Endothelial cell of umbilical vein (primary cell): Measurements from ENCODE around the gene CFAP126.

Source experiments
- CTCF ChIP-seq, 2 donors: IDR thresholded peaks; 1 replicate in 1 of 2; 2 replicates in 1 of 2; pipeline ENCODE4 v1.5.1; 2011; ENCODE audit warnings: low read length in 2 of 2, mild to moderate bottlenecking in 2 of 2, moderate library complexity in 2 of 2, control low read depth in 1 of 2, inconsistent platforms in 1 of 2, low read depth in 1 of 2; ENCODE audit not compliant: insufficient read depth in 1 of 2; ENCODE audit errors: extremely low read depth in 1 of 2
- MAX ChIP-seq: IDR thresholded peaks from 2 replicates; pipeline ENCODE4 v1.6.1; 2011; ENCODE audit not compliant: insufficient read depth, insufficient read length
- POLR2AphosphoS5 ChIP-seq: IDR thresholded peaks from 2 replicates; pipeline ENCODE4 v1.6.1; 2012; ENCODE audit warnings: low read depth, mild to moderate bottlenecking, control low read depth, low read length, moderate library complexity; ENCODE audit not compliant: insufficient read depth

- no peak for TF ChIP-seq MAX
- TF ChIP-seq POLR2AphosphoS5 = no peak
- no peak for TF ChIP-seq CTCF (IDR thresholded peaks at IDR 0.05; ENCODE audit: extremely low read depth in 1 of 2, insufficient read depth in 1 of 2, low read depth in 1 of 2, low read length in 2 of 2)
Measured at GRCh38 chr1:161402446-161402845, 34.8 kb upstream of the CFAP126 start.
